Suprapubic skin (tissue), 4 donors: ENCODE measurements around the gene SCD5. TPM values are rescaled to one million over a fixed set of nuclear protein-coding genes. Genes with fewer than 3 reads are reported as not detected.

Source experiments
- DNase-seq, 2 donors: peaks; one replicate each; pipeline ENCODE4 v3.0.0-alpha.2; 2019; ENCODE audit warnings: low spot score in 2 of 2
- H3K27ac ChIP-seq: fragments of 200-600 bp; sonication (generic); one replicate; pipeline ENCODE4 v1.5.1; 2019
- H3K27me3 ChIP-seq: fragments of 200-600 bp; sonication (generic); one replicate; pipeline ENCODE4 v1.5.1; 2019
- H3K36me3 ChIP-seq: fragments of 200-600 bp; sonication (generic); one replicate; pipeline ENCODE4 v1.5.1; 2019
- H3K4me1 ChIP-seq: fragments of 200-600 bp; sonication (generic); one replicate; pipeline ENCODE4 v1.5.1; 2019
- H3K4me3 ChIP-seq: fragments of 200-600 bp; sonication (generic); one replicate; pipeline ENCODE4 v1.5.1; 2019; ENCODE audit warnings: mild to moderate bottlenecking
- H3K9me3 ChIP-seq: fragments of 200-600 bp; sonication (generic); one replicate; pipeline ENCODE4 v1.5.1; 2019
- CTCF ChIP-seq, 2 donors: fragments of 200-600 bp in 1 of 2; fragments of 450-650 bp in 1 of 2; sonication (generic) in 1 of 2; IDR thresholded peaks; one replicate each; pipeline ENCODE4 v1.5.1; 2016 to 2019; ENCODE audit warnings: antibody characterized with exemption in 2 of 2, mild to moderate bottlenecking in 1 of 2, moderate library complexity in 1 of 2
- EP300 ChIP-seq: sonication (generic); formaldehyde crosslinking; IDR thresholded peaks from one replicate; pipeline ENCODE4 v1.6.1; 2017; ENCODE audit warnings: antibody characterized with exemption
- POLR2A ChIP-seq, 2 donors: fragments of 450-650 bp; IDR thresholded peaks; one replicate each; pipeline ENCODE4 v1.6.1; 2017; ENCODE audit warnings: antibody characterized with exemption in 2 of 2, mild to moderate bottlenecking in 2 of 2, moderate library complexity in 2 of 2
- POLR2AphosphoS5 ChIP-seq, 3 donors: sonication (generic); formaldehyde crosslinking; IDR thresholded peaks; one replicate each; pipeline ENCODE4 v1.6.1; 2017; ENCODE audit warnings: antibody characterized with exemption in 3 of 3
- WGBS: methylation state at CpG from one replicate; pipeline ENCODE4 v1.1.5; 2018; 5-methylcytosine and 5-hydroxymethylcytosine counted together
- total RNA-seq, 4 donors: library from RNA; depleted of rRNA; stranded (reverse); fragments of >200 nt; gene quantifications; one replicate each; pipeline ENCODE4 v1.1.0, GENCODE V29; 2016

The SCD5 gene
- total RNA-seq, 4 donors from 2014 or later, result 5.6 to 13.2 (median 7.6) TPM

- no peaks in the 10 kb centered on the region for H3K27me3 ChIP-seq
- H3K4me1 ChIP-seq, result peaks cover 8% of the 10 kb centered on the region
- no peaks in the 10 kb centered on the region for H3K9me3 ChIP-seq
- no peak overlapping the region for H3K4me3 ChIP-seq
- H3K36me3 ChIP-seq, result no peaks in the 10 kb centered on the region
- no peak for DNase-seq
- no peak overlapping the region for H3K27ac ChIP-seq
- WGBS, result 86% methylated on average over 6 of the region's 7 CpGs
- TF ChIP-seq POLR2A (IDR thresholded peaks at IDR 0.05), result no peak
- TF ChIP-seq POLR2AphosphoS5 (IDR thresholded peaks at IDR 0.05), result no peak
- no peak for TF ChIP-seq CTCF (IDR thresholded peaks at IDR 0.05)
- no peak for TF ChIP-seq EP300
Observed at GRCh38 chr4:82705169-82705927, 93.2 kb downstream of the SCD5 start.

GRCh38 chr4:82704156-82704555 is 94.4 kb downstream of the SCD5 start:
- Histone ChIP-seq H3K27me3 (no peaks in the 10 kb centered on the region), H3K36me3 (no peaks in the 10 kb centered on the region), H3K9me3 (no peaks in the 10 kb centered on the region), H3K4me3 (no peak overlapping the region), H3K4me1 (peaks cover 5% of the 10 kb centered on the region), H3K27ac (no peak overlapping the region)
- no peak for TF ChIP-seq POLR2AphosphoS5 (IDR thresholded peaks at IDR 0.05)
- TF ChIP-seq CTCF (IDR thresholded peaks at IDR 0.05), result no peak
- no peak for TF ChIP-seq POLR2A (IDR thresholded peaks at IDR 0.05)
- TF ChIP-seq EP300, result no peak
- 95% methylated on average over 6 of the region's 6 CpGs for WGBS
- no peak for DNase-seq

GRCh38 chr4:82698412-82698811 is 100.2 kb downstream of the SCD5 start:
- 86% methylated on average over 2 of the region's 2 CpGs for WGBS
- TF ChIP-seq CTCF (IDR thresholded peaks at IDR 0.05), result no peak
- TF ChIP-seq EP300, result no peak
- TF ChIP-seq POLR2A (IDR thresholded peaks at IDR 0.05), result no peak
- no peak for TF ChIP-seq POLR2AphosphoS5 (IDR thresholded peaks at IDR 0.05)

GRCh38 chr4:82697561-82697960 is 101.0 kb downstream of the SCD5 start:
- Histone ChIP-seq H3K9me3 (no peaks in the 10 kb centered on the region), H3K27ac (no peak overlapping the region), H3K27me3 (no peaks in the 10 kb centered on the region), H3K4me3 (no peak overlapping the region), H3K4me1 (no peaks in the 10 kb centered on the region), H3K36me3 (no peaks in the 10 kb centered on the region)
- DNase-seq, result no peak
- no peak for TF ChIP-seq POLR2A (IDR thresholded peaks at IDR 0.05)
- no peak for TF ChIP-seq EP300
- no peak for TF ChIP-seq POLR2AphosphoS5 (IDR thresholded peaks at IDR 0.05)
- no peak for TF ChIP-seq CTCF (IDR thresholded peaks at IDR 0.05)
- WGBS, result 86% methylated on average over 8 of the region's 8 CpGs

More at GRCh38 chr4:82698412-82698811, 100.2 kb downstream of the SCD5 start:
- Histone ChIP-seq H3K27me3 (no peaks in the 10 kb centered on the region), H3K4me3 (no peak overlapping the region), H3K9me3 (no peaks in the 10 kb centered on the region), H3K36me3 (no peaks in the 10 kb centered on the region), H3K4me1 (no peaks in the 10 kb centered on the region), H3K27ac (no peak overlapping the region)
- DNase-seq, result no peak

GRCh38 chr4:82696117-82696860 is 102.3 kb downstream of the SCD5 start:
- H3K4me1 ChIP-seq, result no peaks in the 10 kb centered on the region
- WGBS, result 90% methylated on average over 5 of the region's 5 CpGs
- no peaks in the 10 kb centered on the region for H3K9me3 ChIP-seq
- H3K36me3 ChIP-seq, result no peaks in the 10 kb centered on the region
- no peaks in the 10 kb centered on the region for H3K27me3 ChIP-seq
- H3K4me3 ChIP-seq, result no peak overlapping the region
- DNase-seq, result no peak
- H3K27ac ChIP-seq, result no peak overlapping the region
- no peak for TF ChIP-seq POLR2A (IDR thresholded peaks at IDR 0.05)
- TF ChIP-seq CTCF (IDR thresholded peaks at IDR 0.05), result no peak
- TF ChIP-seq POLR2AphosphoS5 (IDR thresholded peaks at IDR 0.05), result no peak
- no peak for TF ChIP-seq EP300
